NCI-H2081 treated with DMSO at 0.1 percent for 48 hours (cell line): ENCODE results near the gene UAP1L1.

Experiments used
- DNase-seq: peaks from one replicate; lab custom pipeline; 2025; lab: John Stamatoyannopoulos, UW

The UAP1L1 gene

GRCh38 chr9:137097761-137098462, 20.6 kb downstream of the UAP1L1 start:
- DNase-seq = no peak

- DNase-seq = no peak
Observed at GRCh38 chr9:137099231-137099630, 21.9 kb downstream of the UAP1L1 start.

- DNase-seq = no peak
Observed at GRCh38 chr9:137103206-137103999, 26.1 kb downstream of the UAP1L1 start.

GRCh38 chr9:137105814-137106661, 28.7 kb downstream of the UAP1L1 start:
- no peak for DNase-seq

GRCh38 chr9:137106662-137107250, 29.4 kb downstream of the UAP1L1 start:
- DNase-seq = no peak

- no peak for DNase-seq
Observed at GRCh38 chr9:137107312-137107921, 30.1 kb downstream of the UAP1L1 start.

- no peak for DNase-seq
Observed at GRCh38 chr9:137107982-137108381, 30.7 kb downstream of the UAP1L1 start.

GRCh38 chr9:137108608-137109249, 31.4 kb downstream of the UAP1L1 start:
- DNase-seq = no peak

- no peak for DNase-seq
Observed at GRCh38 chr9:137109250-137110146, 32.2 kb downstream of the UAP1L1 start.

GRCh38 chr9:137110147-137110910, 33.0 kb downstream of the UAP1L1 start:
- no peak for DNase-seq

- no peak for DNase-seq
Observed at GRCh38 chr9:137110911-137111787, 33.8 kb downstream of the UAP1L1 start.

- no peak for DNase-seq
Observed at GRCh38 chr9:137111788-137112563, 34.7 kb downstream of the UAP1L1 start.

- DNase-seq = no peak
Observed at GRCh38 chr9:137112564-137113384, 35.5 kb downstream of the UAP1L1 start.

GRCh38 chr9:137113385-137114159, 36.3 kb downstream of the UAP1L1 start:
- no peak for DNase-seq

GRCh38 chr9:137114220-137114612, 36.9 kb downstream of the UAP1L1 start:
- no peak for DNase-seq
